Left ventricle myocardium superior (tissue), 1 donor: ENCODE results near the gene IL5RA. TPM values are rescaled to one million over a fixed set of nuclear protein-coding genes. Genes with fewer than 3 reads are reported as not detected.

ENCODE experiments used
- ATAC-seq: fragments of 200-7000 bp; cut with Tn5 transposase; one replicate; pipeline ENCODE4 v1.9.1; 2020; ENCODE audit warnings: mild to moderate bottlenecking, moderate library complexity
- DNase-seq: peaks from one replicate; pipeline ENCODE4 v3.0.0-alpha.2; 2020
- intact Hi-C: fragments of 100-400 bp; cut with micrococcal nuclease; formaldehyde crosslinking; loops from one replicate; pipeline ENCODE4 v1.11.0; 2022
- total RNA-seq: library from RNA; stranded (reverse); fragmentation: NEBNext Ultra II Directional; extraction: Animal tissue kit (Norgen Biotek cat#: 25700); gene quantifications from one replicate; pipeline ENCODE4 v1.2.1, GENCODE V29; 2021
- donor health status: DM: no; HTN: yes; CAD: no; lungs with severe emphysema.

IL5RA gene
- total RNA-seq, 1 donor from 2014 or later = 0.17 TPM

DNA sequence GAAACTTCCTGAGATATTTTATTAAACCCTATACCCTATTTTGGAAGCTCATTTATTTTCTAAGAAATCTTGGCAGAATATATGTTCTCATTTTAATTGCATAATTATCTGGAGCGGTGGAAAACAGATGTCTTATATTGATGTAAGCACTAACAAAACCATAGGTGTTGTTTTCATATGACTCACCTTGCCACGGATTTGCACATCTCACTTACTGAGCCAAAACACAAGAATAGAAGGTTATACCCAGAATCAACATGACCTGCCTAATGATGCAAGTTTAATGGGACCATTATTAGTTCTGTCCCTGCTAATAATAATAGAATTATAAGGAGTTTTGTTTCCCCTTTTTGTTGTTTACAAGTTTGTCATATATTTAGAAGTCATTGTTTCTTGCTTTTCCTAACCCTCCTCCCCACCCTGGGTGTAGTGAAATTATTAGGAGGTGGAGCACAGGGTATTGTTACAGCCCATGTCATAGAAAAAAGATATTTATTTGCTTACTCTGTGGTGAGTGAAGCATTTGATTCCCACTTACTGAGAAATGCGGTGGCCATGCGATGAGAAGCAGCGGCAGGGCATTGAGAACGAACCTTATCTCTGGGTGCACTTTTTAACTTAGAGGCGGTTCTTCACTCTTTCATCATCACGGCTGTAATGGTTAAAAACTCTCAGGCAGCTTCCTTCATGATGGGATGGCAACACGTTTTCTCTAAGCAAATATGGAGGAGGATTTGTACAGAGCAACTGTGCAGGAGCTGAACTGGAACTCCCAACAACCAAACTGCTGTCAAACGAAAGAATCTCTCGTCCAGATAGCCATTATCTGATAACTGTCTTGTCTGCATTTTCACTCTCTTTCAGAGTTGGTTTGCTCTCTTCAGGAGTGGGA, 521 bp downstream of the IL5RA start:
- DNase-seq = no peak
- no peak for ATAC-seq
- intact Hi-C loops = no loop called here

DNA sequence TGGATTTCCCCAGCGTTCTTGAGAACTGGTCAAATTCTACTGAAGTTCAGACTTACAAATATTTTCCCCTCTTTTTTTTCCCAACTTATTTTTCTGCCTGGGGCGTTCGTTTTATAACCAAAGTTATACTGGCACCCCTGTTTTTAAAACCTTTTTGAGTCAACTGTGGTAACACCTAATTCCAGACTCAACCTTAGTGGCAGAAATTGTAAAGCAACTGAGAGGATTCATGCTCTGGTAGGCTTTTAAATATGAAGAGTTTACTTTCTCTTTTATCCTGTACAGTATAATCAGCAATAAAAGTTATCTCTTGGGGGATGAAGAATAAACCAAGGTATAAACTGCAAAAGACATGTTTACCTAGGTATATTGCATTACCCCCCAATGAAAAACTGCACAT, 2.3 kb downstream of the IL5RA start:
- ATAC-seq (no peak), DNase-seq (no peak)
- intact Hi-C loops = no loop called here

DNA sequence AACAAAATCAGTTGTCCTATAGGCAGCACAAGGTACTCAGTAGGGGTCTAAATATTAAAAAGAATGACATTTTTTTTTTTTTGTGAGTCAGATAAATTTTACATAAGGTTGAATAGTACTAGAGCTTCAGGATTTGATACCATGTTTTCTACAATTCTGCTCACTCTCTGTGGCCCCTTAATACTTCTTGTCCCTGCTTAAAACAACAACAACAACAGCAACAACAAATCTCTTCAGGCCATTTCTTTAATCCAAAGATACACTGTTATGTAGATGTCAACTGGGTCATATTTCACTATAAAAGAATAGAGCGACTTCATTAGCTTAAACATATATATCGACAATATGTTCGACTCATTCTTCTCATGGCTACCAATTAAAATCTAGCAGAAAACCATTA, 3.0 kb downstream of the IL5RA start:
- ATAC-seq = no peak
- no peak for DNase-seq
- intact Hi-C loops = no loop called here

DNA sequence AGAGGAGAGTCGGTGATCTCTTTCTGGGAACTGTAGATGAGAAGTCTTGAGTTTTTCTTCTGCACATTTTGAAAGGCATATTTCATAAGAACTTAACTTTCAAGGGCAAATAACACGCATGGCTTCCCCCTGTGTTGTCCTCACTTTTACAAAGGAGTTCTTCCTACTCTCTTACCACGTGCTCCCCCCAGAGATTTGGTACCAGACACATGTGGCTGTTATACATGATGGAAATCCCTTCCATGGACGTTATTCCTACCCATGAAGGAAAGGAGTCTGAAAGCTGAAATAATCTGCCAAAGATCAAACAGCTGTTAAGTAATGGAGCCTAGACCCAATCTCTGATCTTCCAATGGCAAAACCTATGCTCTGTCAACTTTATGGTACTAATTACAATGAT, 4.4 kb downstream of the IL5RA start:
- intact Hi-C loops = no loop called here
- DNase-seq (no peak), ATAC-seq (no peak)

DNA sequence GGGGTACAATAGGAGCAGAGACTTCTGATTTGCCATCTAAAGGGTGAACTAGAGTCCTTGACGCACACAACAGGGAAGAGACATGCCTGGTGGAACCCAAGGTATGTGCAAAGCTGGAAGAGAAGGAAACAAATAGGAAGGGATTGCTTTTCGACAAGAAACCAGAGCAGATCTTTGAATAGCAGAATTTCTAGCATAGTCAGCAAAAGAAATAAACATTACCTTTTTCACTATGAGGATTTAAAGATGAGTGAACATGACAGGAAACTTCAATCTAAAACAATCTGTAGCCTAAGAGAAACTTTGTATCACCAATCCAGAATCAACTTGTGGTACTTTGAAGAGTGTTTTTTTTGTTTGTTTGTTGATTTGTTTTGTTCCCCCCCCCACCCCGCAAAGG, 4.9 kb downstream of the IL5RA start:
- ATAC-seq (no peak), DNase-seq (no peak)
- intact Hi-C loops = no loop called here

DNA sequence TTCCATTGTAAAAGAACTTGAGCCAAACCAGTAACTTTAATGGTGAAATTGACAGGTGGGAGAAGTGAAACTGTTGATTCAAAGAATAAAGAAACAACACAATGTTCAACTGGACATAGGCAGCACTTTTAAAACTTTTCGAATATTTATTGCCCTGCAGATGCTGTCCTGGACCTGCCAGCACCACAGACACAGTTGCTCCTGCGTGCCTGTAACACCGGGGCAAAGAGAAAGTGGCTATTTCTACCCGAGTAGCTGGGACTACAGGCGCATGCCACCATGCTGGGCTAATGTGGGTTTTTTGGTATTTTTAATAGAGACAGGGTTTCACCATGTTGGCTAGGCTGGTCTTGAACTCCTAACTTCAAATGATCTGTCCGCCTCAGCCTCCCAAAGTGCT, 7.4 kb downstream of the IL5RA start:
- no peak for DNase-seq
- intact Hi-C loops = no loop called here
- ATAC-seq = no peak

DNA sequence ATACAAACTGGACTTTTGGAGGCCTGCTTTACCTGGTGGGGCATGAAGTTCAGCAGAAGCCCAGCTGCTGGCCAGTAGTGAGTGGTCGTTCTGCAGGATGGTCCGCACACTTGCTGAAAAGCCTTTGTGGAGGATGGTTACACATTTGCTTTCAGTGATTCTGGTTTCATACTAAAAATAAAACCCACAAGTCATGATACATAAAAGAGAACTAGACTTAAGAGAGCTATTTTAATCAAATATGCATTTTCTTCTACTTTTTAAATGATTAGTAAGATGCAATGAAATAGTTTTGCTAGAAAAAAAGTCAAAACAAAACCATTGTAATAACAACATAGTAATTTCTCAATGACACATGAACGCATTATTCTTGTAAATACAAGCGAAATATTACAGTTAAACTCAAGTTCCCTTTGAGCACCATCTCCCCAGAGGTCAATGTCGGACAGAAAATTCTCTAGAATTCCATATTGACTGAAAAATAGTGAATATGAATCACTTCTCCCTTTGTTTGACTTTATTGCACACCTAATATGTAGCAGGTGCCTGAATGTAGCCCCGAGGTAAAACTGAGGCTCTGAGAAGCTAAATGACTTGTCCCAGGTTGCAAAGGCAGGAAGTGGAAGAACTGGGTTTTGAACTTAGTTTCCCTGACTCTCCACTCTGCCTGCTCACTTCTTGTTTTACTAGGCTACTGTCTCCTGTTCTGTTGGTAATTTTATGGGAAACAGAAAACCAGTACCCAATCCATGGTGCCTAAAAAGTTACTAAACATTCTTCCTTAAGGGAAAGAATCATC, 8.3 kb downstream of the IL5RA start:
- intact Hi-C loops = no loop called here
- ATAC-seq (no peak), DNase-seq (no peak)

DNA sequence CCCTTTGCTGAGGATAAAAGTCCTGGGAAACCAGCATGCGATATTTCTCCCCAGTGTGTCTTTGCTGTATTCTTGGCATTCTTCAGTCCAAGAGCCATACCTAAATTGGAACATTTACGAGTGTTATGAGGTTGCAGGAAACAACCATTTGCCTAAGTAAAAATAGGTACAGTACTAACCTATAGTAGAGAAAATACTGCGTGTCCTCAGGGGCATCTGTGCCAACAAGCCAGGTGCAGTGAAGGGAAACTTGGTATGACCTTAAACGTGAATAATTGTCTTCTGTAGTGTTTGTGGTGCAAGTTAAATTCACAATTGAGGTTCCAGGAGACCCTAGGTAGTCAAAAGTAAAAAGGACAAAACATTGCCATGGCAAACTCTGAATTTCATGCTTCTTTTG, 12.2 kb downstream of the IL5RA start:
- DNase-seq (no peak), ATAC-seq (no peak)
- intact Hi-C loops = no loop called here

DNA sequence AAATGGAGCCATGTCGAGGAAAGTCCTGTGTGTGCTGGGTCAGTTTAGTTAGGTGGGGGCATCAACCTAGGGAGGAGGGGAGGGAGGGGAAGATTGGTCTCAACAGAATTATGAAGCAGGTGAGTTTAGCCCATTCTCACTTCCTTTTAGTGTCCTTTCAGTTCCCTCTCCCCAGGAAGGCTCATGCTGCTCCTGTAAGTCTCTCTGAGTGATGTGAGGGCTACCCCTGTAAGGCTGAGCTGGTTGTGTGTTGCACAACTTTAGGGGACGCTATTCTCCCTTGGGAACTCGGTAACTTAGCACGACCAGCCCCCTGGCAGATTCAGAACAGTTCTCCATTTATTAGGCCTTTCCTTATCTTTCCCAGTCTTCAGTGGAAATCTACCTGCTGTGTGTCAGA, 21.2 kb downstream of the IL5RA start:
- intact Hi-C loops = no loop called here
- ATAC-seq = no peak
- DNase-seq = no peak

GRCh38 chr3:3087716-3088465, 22.3 kb downstream of the IL5RA start:
- no peak for ATAC-seq
- intact Hi-C loops = no loop called here

DNA sequence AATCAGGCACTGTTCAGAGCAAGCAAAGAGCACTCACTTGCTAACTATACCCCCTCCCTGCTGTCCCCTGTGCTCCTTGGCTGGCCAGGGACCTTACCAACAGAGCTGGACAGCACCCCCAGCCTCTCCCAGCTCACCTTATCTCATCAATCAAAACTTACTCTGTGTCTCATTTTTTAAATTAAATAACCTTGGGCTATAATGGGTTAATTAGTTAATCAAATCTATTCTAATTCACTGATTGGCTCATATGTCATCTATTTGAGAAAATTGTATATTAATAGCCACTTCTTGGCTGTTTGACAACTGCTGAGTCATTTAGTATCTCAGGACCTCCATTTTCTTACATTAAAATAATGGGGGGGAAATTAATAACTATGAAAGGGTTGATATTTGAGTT, 22.9 kb downstream of the IL5RA start:
- no peak for ATAC-seq
- intact Hi-C loops = no loop called here
- no peak for DNase-seq

More at GRCh38 chr3:3087716-3088465, 22.3 kb downstream of the IL5RA start:
- no peak for DNase-seq

- ATAC-seq (no peak), DNase-seq (no peak)
- intact Hi-C loops = no loop called here
Measured at GRCh38 chr3:3086239-3086638, 23.9 kb downstream of the IL5RA start.

DNA sequence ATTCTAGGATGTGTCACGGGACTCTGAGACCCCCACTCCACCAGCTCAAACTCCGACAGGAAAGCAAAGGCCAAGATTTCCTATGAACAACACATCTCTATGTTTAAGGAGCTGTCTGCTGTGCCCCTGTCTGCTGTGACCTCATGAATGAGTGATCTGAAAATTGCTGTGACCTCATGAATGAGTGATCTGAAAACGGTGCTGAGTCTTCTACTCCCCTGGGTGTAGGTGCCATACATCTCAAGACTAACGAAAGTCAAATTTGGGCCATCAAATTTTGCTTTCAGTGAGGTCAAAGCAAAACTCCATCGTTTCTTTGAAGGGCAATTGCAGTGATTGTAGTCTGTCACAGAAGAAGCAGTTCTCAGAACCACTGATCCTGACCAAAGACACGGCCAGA, 24.4 kb downstream of the IL5RA start:
- ATAC-seq (no peak), DNase-seq (no peak)
- intact Hi-C loops = no loop called here

GRCh38 chr3:3084890-3085289, 25.3 kb downstream of the IL5RA start:
- intact Hi-C loops = no loop called here
- ATAC-seq (no peak), DNase-seq (no peak)

DNA sequence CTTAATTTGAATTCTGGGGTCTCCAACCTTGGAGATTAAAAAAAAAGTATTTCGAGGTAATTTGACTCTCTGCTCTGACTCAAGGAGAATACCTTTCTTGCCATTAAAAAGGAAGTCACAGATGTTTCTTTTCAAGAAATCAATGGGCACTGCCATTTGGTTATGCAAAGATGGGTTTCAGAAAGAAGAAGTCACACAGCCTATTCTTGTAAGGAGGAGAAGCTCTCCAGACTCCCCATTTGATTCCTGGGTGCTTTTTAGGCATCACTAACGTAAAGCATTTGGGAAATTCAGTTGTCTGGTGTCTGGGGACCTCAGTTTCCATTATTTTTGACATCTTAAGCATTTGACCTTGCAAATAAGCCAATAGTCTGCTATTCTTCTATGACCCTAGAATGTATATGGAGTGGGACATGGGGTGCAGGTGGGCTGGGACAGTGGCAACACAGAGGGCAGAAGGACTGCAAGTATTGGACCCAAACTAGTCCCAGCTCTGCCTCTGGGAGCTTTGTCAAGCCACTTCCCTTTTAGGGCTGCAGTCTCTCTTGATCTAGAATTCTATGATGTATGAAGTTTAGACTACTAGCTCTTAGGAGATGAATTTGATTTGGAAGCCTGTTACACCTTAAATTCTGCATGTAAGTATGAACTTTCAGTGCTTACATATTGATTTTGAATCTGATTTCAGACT, 27.8 kb downstream of the IL5RA start:
- DNase-seq (no peak), ATAC-seq (no peak)
- intact Hi-C loops = no loop called here

DNA sequence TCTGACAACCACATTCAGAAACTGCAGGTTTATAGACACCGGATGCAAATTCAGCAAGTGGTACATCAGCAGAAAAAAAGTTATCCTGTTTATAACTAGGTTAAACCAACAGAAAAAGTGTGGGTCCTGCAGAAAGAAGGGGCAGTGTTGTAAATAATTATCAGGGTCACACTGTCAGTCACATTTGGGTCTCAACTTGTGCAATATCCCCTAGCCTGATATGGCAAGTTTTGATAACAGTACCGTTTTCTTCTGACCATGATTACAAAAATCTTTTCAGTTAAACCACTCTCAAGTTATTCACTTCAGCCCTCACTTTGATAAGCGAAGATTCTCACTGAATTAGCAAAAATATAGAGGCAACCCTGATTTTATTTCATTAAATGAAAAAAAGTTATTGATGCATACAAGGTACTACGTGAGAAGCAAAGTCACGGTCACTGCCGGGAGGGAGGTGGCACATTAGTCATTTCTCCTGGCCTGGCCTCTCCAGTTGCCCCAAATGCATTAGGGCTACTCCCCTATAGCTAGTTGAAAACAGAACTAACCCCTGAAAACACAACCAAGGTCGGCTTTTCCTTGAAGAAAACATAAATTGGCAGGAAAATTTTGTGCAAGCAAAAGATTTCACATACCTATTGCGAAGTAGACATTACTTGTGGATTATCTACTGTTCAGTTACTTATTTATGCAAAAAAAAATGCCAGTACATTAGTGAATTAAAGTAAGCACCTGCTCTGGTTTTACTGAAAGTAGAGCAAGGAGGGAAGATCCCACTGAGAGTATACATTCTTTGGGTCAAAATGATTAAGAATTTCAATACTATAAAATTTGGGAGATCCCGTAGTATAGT, 28.6 kb downstream of the IL5RA start:
- no peak for ATAC-seq
- intact Hi-C loops = no loop called here
- DNase-seq = no peak

DNA sequence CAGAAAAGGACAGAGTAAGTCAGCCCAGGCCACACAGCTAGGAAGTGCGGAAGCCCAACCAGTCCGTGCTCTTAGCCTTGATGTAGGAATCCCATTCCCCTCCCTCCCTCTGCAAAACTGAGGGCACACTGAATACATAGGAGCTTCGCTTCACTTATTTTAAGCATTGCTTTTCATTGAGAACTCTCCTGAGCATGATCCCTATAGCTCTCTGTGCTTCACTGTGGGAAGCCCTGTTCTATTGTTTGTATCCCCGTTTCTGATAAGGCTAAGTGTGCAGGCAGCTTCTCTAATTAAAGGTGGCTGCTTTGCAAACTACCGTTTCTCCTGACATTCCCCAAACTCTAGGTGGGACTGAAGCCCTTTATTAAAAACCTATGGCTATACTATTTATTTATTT, 29.9 kb downstream of the IL5RA start:
- no peak for DNase-seq
- no peak for ATAC-seq
- intact Hi-C loops = no loop called here

- DNase-seq = no peak
- ATAC-seq = no peak
- intact Hi-C loops = no loop called here
Measured at GRCh38 chr3:3074551-3075257, 35.5 kb downstream of the IL5RA start.
